ENCODE data around the gene TPTE2. TPM values are rescaled to one million over a fixed set of nuclear protein-coding genes. Genes with fewer than 3 reads are reported as not detected.

TPTE2 gene
- total and polyA plus RNA-seq, 10 of the 15 experiments (the other 5 are each of a cell fraction or from before 2014, with no cell fraction given), result 0.31 to 1.9 (median 1.2) TPM

GRCh38 chr13:19601749-19602725 lies 40.7 kb upstream of the TPTE2 start (continued):
- no peak for TF ChIP-seq EZH2 (IDR thresholded peaks at IDR 0.05; ENCODE audit: borderline replicate concordance, control insufficient read depth, low read depth, low read length)
- no peak for TF ChIP-seq FOXK2 (IDR thresholded peaks at IDR 0.05)
- TF ChIP-seq MYB (IDR thresholded peaks at IDR 0.05; ENCODE audit: borderline replicate concordance, low read depth, low read length), result no peak
- no peak for TF ChIP-seq CBFB (IDR thresholded peaks at IDR 0.05; ENCODE audit: low read depth)
- TF ChIP-seq ZSCAN29 (IDR thresholded peaks at IDR 0.05), result 0 out of 2 replicates have a peak, but pooled peaks have one; percentile 35
- no peak for TF ChIP-seq NFYA (IDR thresholded peaks at IDR 0.05; ENCODE audit: borderline replicate concordance, low read depth, low read length)
- peak in 1 of 2 experiments; percentile 73; a peak in 1 of 4 replicates for TF ChIP-seq ETV6 (conservative IDR thresholded peaks at IDR 0.05 in 1 of 2, IDR thresholded peaks at IDR 0.05 in 1 of 2; ENCODE audit: borderline replicate concordance in 1 of 2, low read depth in 1 of 2)
- TF ChIP-seq MEF2A (IDR thresholded peaks at IDR 0.05; ENCODE audit: insufficient read depth, low read depth, low read length), result no peak
- no peak for TF ChIP-seq PAX8 (IDR thresholded peaks at IDR 0.05)
- peak; percentile 19 to 35 (median 25); a peak in 4 of 6 replicates for TF ChIP-seq CTCF (IDR thresholded peaks at IDR 0.05 in 2 of 3, conservative IDR thresholded peaks at IDR 0.05 in 1 of 3; ENCODE audit: control insufficient read depth in 2 of 3, extremely low read depth in 1 of 3, insufficient read depth in 1 of 3, low read depth in 3 of 3, low read length in 3 of 3)
- TF ChIP-seq, protein P1, sequence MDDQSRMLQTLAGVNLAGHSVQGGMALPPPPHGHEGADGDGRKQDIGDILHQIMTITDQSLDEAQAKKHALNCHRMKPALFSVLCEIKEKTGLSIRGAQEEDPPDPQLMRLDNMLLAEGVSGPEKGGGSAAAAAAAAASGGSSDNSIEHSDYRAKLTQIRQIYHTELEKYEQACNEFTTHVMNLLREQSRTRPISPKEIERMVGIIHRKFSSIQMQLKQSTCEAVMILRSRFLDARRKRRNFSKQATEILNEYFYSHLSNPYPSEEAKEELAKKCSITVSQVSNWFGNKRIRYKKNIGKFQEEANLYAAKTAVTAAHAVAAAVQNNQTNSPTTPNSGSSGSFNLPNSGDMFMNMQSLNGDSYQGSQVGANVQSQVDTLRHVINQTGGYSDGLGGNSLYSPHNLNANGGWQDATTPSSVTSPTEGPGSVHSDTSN (IDR thresholded peaks at IDR 0.05; ENCODE audit: insufficient replicate concordance, low read depth, low read length), result no peak
- no peak for TF ChIP-seq MEF2B (IDR thresholded peaks at IDR 0.05; ENCODE audit: partially characterized antibody, poor library complexity, severe bottlenecking)
- TF ChIP-seq RBBP5 (conservative IDR thresholded peaks at IDR 0.05), result no peak
- TF ChIP-seq POU2F2 (IDR thresholded peaks at IDR 0.05; ENCODE audit: borderline replicate concordance, low read depth, low read length), result peak; percentile 43; the same call in 1 of the 3 replicates
- TF ChIP-seq, protein P2, sequence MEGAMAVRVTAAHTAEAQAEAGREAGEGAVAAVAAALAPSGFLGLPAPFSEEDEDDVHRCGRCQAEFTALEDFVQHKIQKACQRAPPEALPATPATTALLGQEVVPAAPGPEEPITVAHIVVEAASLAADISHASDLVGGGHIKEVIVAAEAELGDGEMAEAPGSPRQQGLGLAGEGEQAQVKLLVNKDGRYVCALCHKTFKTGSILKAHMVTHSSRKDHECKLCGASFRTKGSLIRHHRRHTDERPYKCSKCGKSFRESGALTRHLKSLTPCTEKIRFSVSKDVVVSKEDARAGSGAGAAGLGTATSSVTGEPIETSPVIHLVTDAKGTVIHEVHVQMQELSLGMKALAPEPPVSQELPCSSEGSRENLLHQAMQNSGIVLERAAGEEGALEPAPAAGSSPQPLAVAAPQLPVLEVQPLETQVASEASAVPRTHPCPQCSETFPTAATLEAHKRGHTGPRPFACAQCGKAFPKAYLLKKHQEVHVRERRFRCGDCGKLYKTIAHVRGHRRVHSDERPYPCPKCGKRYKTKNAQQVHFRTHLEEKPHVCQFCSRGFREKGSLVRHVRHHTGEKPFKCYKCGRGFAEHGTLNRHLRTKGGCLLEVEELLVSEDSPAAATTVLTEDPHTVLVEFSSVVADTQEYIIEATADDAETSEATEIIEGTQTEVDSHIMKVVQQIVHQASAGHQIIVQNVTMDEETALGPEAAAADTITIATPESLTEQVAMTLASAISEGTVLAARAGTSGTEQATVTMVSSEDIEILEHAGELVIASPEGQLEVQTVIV (IDR thresholded peaks at IDR 0.05; ENCODE audit: borderline replicate concordance, partially characterized antibody), result no peak
- TF ChIP-seq STAT1 (conservative IDR thresholded peaks at IDR 0.05), result no peak
- TF ChIP-seq ZNF592 (IDR thresholded peaks at IDR 0.05), result no peak
